ENCODE measurements around the gene TLE3.
"Not testable (repeated sequence)": the region's sequence is repeated elsewhere in the genome, so short reads cannot be mapped to it uniquely, and the experiment has no call there.

The TLE3 gene

DNA sequence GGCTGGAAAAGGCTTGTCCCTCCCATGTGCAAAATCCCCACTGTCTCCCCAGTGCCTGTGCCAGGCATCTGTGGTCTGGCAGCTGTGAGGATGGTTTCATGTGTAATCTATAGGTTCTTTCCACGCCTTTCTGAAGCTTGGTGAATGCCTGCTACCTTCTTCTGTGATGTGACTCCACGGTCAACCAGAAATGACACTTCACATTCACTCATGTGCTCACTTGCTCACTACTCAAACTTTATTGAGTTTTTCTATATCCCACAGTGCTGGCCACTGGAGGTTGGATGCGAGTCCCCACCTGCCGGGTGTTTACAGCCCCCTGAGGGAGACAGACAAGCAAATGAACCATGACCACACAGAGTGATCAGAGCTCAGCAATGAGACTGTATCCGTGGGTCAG is 27.9 kb upstream of the TLE3 start:
- DNase-seq, result no peak

DNA sequence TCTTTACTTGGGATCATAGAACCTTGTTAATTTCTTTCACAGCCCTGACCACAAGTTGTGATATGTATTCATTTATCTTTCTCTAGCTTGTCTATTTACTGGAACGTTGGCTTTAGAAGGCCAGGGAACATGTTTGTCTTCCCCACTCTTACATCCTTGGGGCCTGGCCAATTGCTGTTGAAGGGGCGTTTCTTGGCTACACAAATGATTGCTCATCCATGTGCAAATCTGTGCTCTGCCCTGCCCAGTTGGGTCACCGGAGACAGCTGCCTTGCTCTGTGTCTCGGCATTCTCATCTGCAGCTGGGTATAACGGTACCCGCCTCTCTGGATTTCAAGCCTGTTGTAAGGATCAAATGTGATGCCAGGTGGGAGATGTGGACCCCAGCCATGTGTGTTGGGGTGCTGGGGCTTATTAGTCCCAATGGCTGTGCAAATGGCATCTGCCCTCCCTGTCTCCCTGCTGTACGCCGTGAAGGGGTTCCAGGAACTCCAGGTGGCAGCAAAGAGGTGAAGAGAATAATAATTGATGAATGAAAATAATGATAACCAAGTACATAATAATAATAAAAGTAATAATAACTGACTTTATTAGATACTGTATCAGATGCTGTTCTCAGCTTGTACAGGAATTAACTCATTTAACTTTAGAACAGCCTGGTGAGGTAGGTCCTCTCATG is 24.0 kb upstream of the TLE3 start:
- no peak for DNase-seq

- no peak for DNase-seq
Observed at GRCh38 chr15:70120958-70121623, 23.4 kb upstream of the TLE3 start.

- no peak for DNase-seq
Observed at GRCh38 chr15:70119911-70120508, 22.3 kb upstream of the TLE3 start.

DNA sequence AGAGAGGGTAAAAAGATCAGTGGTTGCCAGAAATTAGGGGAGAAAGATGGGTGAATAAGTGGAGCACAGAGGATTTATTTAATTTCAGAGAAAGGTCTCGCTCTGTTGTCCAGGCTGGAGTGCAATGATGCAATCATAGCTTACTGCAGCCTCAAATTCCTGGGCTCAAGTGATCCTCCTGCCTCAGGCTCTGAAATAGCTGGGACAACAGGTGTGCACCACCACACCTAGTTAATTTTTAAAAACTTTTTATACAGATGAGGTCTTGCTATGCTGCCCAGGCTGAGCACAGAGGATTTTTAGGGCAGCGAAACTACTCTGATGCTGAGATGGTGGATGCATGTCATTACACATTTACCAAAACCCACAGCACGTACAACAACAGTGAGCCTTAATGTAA is 20.9 kb upstream of the TLE3 start:
- DNase-seq, result no peak

GRCh38 chr15:70116317-70116716 is 18.6 kb upstream of the TLE3 start:
- DNase-seq, result no peak

GRCh38 chr15:70114221-70114620 is 16.5 kb upstream of the TLE3 start:
- DNase-seq, result no peak

- no peak for DNase-seq
Observed at GRCh38 chr15:70113304-70113700, 15.6 kb upstream of the TLE3 start.

DNA sequence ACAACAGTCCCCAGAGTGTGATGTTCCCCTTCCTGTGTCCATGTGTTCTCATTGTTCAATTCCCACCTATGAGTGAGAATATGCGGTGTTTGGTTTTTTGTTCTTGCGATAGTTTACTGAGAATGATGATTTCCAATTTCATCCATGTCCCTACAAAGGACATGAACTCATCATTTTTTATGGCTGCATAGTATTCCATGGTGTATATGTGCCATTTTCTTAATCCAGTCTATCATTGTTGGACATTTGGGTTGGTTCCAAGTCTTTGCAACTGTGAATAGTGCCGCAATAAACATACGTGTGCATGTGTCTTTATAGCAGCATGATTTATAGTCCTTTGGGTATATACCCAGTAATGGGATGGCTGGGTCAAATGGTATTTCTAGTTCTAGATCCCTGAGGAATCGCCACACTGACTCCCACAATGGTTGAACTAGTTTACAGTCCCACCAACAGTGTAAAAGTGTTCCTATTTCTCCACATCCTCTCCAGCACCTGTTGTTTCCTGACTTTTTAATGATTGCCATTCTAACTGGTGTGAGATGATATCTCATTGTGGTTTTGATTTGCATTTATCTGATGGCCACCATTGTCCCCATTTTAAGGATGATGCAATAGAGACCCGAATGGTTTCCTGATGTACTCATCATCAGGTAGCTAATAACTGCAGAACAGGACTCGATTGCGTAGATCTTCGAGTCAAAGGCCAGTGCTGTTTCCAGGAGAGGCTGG is 15.0 kb upstream of the TLE3 start:
- not testable (repeated sequence) for DNase-seq

DNA sequence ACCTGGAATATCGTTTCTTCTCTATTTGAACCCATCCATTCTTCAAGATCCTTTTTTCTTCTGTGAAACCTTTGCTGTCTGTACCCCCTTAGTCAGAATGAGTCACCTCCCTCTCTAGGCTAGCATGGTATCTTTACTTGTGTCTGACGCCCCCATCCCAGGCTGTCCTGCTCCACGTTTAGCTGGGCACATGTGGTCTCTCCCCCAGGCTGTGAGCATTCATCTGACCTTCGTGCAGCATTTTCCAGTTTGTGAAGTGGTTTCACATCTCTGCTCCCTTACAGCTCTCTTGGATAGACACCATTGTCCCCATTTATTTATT is 14.3 kb upstream of the TLE3 start:
- no peak for DNase-seq

DNA sequence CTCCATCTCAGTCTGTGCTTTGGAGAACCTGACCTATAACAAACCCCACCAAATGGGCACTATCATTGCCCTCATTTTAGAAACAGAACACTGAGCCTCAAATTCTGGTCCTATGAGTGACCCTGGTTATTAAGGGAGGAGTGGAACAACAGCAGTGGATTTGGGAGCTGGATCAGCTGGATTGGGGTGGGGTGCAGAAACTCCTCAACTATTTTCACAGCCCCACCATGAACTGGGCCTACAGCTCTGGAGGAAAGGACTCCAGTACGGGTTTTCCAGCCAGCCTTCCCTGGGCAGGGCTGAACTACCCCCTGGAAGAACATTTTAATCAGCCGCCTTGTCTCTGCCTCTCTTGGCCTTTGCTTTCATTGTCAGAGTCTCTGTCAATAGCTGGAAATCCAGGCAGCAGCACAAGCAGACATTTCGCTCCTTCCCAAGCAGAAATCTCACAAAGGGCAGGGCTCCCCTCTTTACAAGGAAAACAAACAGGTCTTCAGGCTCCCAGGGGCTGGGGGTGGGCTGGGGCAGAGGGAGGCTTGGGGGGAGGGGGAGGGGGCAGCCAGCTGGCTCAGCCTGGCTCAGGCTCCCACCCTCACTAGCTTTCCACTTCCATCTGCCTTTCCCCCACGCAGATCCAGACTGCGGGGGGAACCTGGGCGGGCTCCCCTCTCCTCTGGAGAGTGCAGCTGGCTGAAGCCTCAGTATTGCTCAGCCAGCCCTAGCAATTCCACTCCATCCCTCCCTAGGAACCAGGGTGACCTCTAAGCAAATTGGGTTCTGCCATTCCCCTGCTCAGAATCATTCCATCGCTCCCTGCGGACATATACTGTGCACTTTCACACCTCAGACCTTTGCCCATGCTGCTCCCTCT is 13.7 kb upstream of the TLE3 start:
- DNase-seq, result peak; percentile 49

GRCh38 chr15:70109978-70110377 is 12.3 kb upstream of the TLE3 start:
- no peak for DNase-seq

GRCh38 chr15:70109531-70109930 is 11.8 kb upstream of the TLE3 start:
- no peak for DNase-seq

GRCh38 chr15:70103880-70104626 is 6.3 kb upstream of the TLE3 start:
- DNase-seq, result no peak

- DNase-seq, result no peak
Observed at GRCh38 chr15:70102827-70103226, 5.1 kb upstream of the TLE3 start.

- DNase-seq, result peak; percentile 77
Observed at GRCh38 chr15:70101459-70102113, 3.9 kb upstream of the TLE3 start.

DNA sequence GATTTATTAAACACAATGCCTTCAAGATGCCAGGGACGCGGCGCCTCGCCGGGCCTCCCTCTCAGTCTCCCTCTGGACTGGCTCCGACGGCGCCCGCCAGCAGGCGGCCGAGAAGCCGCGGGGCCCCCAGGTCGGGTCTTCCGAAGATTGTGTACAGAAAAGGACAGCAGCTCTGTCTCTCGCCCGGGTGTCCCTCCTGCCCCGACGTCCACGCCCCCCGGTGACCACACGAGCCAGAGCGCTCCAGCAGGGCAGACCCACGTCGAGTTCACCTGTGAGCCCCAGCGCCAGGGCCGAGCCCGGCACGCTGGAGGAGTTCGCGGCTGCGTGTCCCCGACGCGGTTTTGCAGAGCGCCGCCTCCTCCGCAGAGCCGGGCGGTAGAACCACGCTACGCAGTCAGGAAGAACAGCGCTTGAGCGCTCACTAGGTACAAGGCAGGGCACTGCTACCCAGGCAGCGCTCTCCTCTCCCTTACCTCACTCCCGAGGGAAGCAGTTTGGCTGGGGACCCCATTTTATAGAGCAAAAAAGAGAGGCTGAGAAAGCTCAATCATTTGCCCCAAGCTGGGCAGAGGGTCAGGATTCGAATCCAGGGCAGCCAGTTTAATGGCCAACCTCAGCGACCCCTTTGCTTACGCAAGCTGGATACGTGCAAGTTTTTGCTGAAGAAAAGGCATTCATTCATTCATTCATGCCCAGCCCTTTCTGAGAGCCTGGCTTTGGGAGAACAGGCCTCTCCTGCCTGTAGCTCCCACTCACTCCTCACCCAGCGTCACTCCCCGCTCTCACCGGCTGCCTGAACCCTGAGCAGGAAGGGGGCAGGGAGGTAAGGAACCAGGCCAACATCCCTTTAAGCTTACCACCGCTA is 3.0 kb upstream of the TLE3 start:
- DNase-seq, result peak; percentile 46

DNA sequence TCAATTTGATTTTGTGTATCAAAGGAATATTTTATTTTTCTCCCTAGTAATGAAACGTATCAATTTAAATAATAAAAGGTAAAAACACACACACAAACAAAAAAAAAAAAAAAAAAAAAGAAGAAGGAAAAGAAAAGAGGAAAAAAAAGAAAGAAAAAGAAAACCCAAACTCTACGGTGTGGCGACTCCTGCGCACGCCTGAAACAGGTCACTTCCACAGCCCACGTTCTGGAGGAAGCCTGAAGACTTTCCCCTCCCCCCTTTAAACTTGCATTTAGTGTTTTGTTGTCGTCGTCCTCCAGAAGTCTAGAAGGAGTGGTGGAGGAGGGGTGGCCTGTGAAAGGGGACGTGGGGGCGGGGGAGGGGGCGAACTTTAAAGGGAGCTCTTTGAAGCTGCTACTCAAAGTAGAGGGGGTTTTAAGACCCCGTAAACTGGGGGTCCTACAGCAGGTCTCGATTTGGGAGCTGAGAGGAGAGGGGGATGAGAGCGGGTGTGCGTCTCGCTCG is 2.3 kb upstream of the TLE3 start:
- no peak for DNase-seq

GRCh38 chr15:70099167-70099966 is 1.6 kb upstream of the TLE3 start:
- peak; percentile 99 for DNase-seq

All from NCI-H774 (cell line).